HG03565 (cell line): ENCODE measurements around the gene MCU.
A peak's percentile ranks its signal among the peaks of the same experiment; 100 is the strongest.
"Not testable (repeated sequence)": the region's sequence is repeated elsewhere in the genome, so short reads cannot be mapped to it uniquely, and the experiment has no call there.

Experiments
- ATAC-seq: cut with Tn5 transposase; IDR thresholded peaks from one replicate; pipeline ENCODE4 v1.9.1; 2021; ENCODE audit warnings: mild to moderate bottlenecking, moderate library complexity; ENCODE audit not compliant: unreplicated experiment

Gene MCU

DNA sequence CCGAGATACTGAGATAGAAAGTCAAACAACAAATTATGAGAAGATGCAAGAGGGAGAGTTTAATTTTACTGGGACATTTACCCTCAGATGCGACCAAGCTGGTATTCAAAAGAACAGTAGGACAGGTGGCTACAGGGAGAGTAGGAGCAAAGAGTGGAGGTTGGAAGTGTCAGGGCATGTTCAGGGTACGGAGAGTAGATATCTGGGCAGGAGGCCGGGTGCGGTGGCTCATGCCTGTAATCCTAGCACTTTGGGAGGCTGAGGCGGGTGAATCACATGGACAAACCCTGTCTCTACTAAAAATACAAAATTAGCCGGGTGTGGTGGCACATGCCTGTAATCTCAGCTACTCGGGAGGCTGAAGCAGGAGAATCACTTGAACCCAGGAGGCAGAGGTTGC lies 5.5 kb upstream of the MCU start:
- ATAC-seq: not testable (repeated sequence)

- no peak for ATAC-seq
Measured at GRCh38 chr10:72687035-72687434, 4.9 kb upstream of the MCU start.

DNA sequence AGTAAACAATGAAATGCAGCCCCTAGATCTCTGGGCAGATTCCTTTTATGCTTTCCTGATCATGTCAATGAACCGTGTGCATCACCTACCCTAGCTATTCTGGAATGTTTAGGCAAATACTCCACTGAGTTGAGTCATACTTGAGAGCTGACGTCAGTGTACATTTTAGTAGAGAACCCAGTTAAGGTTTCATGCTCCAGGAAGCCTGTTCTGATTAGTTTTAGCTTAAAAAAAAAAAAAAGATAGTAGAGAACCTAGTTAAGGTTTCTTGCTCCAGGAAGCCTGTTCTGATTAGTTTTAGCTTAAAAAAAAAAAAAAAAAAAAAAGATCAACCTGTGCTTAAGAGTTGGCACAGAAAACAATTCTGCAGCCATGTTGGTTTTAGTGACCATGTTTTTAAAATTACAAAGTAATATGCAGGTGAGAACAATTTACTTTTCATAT lies 3.7 kb upstream of the MCU start:
- no peak for ATAC-seq

DNA sequence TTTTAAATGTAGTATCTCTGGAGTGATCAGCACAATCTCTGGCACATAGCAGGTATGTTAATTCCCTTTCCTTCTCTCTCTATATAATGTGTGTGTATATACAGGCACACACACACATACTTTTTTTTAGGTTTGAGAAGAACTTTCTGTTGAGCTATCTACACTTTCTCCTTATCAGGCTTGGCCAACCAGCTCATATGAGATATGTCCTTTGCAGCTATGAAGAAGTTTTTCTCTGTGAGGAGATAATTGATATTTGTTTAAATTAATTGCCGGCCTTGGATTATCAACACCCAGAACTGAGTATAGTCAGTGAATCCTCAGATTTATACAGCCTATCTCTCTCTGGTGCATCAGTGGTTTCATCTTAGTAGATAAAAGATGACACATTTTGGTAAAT lies 2.3 kb upstream of the MCU start:
- ATAC-seq: no peak

DNA sequence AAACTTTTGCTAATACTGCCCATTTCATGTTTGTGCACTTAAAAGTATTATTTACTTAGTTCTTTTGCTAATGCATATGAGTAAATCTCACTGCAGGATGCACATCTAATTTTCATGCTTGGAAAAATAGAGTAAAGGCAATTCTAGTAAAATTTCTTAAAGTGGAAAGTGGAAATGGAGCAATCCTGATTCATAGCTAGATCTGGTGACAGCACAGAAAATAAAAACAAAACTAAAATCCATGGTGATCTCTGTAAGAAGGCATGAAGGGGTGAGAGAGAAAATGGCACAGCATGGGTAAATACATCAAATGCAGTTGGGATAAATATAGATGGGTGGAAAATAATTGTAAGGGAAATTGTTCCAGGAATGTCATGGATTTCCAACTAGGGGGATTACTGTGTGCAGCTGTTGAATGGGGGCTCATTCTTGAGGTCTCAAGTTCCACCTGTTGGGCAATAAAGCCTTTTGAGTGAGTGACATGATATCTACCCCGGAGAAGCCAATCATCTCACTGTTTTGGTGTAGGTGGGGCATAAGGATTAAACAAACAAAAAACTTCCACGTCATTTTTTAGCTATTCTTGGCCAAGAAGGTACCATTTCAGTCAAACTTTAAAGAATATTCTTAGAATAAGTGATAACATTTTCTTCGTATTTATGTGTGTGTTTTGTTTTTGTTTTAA lies 1.7 kb upstream of the MCU start:
- no peak for ATAC-seq

DNA sequence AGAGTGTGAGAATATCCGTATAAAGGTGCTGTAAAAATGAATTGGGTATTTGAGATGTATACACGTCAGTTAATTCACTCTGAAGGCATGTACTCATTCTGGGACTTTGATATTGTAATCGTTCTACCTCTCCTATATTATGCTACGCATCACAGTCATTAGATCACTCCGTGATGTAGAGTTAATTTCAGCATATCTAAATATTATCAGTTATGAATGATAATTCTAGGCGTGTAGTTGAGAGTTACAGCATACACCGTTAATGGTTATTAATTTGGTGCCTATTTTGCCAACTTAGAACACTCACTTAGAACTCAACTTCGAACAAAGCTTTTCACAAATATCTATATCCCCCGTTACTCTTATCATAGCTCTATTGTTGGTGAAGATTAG lies 477 bp upstream of the MCU start:
- ATAC-seq: no peak

- ATAC-seq: no peak
Measured at GRCh38 chr10:72692744-72692993, 726 bp downstream of the MCU start.

DNA sequence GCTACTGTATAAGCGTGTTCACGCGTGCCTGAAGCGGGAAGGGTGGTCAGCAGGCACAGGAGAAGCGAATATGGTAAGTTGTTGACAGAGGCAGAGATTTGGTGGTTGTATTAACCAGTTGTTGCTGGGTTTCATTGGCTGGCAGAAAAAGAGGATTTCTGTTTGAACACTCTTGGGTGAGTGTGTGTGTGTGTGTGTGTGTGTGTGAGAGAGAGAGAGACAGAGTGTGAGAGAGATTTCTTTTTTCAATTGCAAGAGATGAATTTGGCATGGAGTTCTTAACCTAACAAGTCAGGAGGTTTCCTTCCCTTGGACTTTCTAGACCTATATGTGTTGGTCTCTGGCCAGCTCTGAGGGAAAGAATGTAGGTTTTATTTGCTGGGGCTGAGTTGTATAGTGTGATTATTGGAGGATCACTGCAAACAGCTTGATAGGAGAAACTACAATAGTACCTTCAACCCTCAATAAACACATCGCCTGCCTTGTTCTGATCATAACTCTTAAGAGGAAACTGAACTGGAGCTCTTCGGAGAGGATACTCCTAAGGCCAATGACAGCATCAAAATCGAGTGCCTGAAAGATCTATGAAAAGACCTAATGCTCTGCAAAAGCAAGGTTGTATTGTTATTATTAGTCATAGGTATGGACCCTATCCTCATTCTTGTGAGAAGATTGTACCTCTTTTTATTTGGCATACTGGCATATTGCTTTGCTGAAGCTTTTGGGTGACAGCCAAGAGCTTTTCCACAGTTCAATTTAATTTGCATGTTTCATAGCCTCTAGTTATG lies 1.2 kb downstream of the MCU start:
- no peak for ATAC-seq

GRCh38 chr10:72694476-72695369 lies 2.8 kb downstream of the MCU start:
- ATAC-seq: no peak

- ATAC-seq: no peak
Measured at GRCh38 chr10:72695496-72695895, 3.6 kb downstream of the MCU start.

GRCh38 chr10:72697716-72698115 lies 5.8 kb downstream of the MCU start:
- no peak for ATAC-seq

GRCh38 chr10:72702465-72702864 lies 10.5 kb downstream of the MCU start:
- ATAC-seq: not testable (repeated sequence)

DNA sequence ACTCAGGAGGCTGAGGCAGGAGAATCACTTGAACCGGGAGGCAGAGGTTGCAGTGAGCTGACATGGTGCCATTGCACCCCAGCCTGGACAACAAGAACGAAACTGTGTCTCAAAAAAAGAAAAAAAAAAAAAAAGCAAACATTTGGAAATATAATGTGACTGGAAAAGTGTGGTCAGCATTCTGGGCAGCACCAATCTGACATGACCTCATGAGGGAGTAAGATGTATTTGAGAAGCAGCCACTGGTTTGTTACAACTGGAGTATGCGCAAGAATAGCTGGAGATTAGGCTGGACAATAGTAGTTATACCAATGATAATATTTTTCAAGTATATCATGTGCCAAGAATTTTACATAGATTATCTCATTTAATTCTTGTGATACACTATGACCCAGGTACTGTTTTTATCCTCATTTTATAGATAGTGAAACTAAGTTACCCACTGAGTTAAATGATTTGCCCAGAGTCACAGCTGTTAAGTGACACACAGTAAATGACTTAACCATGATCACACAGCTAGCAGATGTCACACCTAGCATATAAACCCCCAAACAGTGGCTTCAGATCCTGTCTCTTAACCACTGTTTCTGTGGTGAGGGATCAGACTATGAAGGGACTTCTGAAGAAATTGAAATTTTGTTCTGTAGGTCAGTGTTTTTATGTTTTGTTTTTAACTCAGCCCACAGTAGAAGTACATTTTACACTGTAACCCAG lies 11.1 kb downstream of the MCU start:
- ATAC-seq: peak; percentile 49

- ATAC-seq: no peak
Measured at GRCh38 chr10:72704117-72704516, 12.2 kb downstream of the MCU start.

GRCh38 chr10:72709041-72709440 lies 17.1 kb downstream of the MCU start:
- ATAC-seq: no peak

- no peak for ATAC-seq
Measured at GRCh38 chr10:72712136-72712535, 20.2 kb downstream of the MCU start.

GRCh38 chr10:72719941-72720592 lies 28.1 kb downstream of the MCU start:
- no peak for ATAC-seq

DNA sequence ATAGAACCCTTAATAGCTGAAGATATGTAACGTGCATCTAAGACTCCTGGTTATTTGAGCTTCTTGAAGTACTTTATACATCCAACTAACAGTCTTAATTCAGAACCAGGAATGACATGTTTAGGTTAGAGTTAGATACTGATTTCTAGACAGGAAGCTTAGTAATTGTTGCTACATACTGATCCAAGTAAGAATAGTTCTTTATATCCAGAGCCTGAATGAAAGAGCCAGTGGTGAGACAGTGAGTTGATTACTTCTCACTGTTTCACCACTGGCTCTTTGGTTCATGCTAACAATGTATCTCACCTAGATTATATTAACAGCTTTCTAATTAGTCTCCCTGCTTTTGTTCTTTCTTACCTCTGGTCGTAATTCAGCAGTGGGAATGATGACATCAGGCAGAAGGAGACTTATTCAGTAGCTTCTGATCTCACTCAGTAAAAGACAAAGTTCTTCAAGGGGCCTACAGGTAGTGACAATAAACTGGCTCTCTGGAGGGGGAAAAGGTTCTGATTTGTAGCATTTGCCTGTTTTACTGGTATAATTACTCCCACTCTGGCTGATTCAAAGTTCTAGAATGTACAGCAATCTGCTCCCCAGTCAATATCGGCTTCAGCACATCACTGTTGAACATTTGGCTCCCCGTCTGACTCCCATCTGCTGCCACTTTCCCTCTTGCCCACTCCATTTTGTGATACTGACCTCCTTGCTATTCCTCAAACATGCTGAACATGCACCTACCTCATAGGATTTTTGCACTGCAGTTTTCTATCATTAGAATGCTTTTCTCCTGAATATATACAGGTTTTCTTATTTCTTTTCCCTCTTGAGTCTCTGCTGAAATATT lies 29.1 kb downstream of the MCU start:
- no peak for ATAC-seq

- no peak for ATAC-seq
Measured at GRCh38 chr10:72727130-72727529, 35.2 kb downstream of the MCU start.

- no peak for ATAC-seq
Measured at GRCh38 chr10:72728462-72728861, 36.5 kb downstream of the MCU start.
